GM19468 (cell line): ENCODE data around the gene ADAMTSL1.

Experiments used
- ATAC-seq: cut with Tn5 transposase; IDR thresholded peaks from one replicate; pipeline ENCODE4 v1.9.1; 2021; ENCODE audit warnings: mild to moderate bottlenecking, moderate library complexity, moderate number of reproducible peaks; ENCODE audit not compliant: unreplicated experiment; ENCODE audit errors: extremely low read depth

The ADAMTSL1 gene

DNA sequence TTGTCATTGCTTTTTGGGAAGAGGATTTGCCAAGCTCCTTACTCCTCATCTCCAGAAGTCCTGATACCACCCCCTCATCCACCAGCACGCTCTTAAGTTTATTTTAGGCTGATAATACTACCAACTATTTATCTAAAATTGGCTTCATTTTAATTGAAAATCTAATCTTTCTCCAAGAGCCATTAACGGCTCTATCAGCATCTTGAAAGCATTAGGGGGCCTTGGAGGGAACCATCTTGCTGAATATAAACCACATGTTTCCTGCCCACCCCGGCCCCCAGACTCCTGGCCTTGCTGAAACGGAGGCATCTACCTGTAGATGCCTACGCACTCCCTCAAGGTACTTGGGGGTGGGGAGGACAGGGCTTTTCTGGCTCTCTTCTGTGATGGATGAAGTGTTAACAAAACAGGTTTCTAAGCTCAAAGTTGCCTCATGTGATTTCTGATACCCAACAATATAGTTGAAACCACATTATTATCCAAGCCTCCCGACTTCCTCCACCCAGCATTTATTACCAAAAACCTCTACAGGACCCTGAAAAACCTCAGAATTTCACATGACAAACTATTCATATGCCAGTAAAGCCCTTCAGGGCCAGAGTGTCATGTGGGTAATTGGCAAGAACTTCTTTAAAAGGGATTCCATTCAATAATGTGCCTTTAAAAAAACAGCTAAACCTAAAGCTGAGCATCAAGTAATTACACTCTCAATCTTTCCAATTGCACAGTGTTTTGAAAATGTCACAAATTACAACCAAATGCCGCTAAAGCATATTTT lies 462.3 kb downstream of the ADAMTSL1 start:
- no peak for ATAC-seq

DNA sequence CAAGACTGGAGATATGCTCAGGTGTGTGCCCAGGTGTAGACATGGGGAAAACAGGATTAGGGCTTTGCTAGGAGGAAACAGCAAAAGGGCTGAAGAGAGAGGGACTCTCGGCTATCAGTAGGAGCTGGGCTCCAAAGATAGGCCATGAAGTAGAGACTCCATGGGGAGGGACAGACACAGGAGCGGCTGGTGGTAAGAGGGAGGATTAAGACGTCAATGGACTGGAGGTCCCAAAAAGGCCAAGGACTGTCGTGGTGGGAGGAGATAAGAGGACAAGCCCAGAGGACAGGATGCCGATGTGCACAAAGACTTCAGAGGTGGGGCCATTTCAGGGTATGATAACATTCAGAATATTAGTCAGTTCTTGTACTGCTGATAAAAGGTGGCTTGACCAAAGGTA lies 466.0 kb downstream of the ADAMTSL1 start:
- no peak for ATAC-seq

DNA sequence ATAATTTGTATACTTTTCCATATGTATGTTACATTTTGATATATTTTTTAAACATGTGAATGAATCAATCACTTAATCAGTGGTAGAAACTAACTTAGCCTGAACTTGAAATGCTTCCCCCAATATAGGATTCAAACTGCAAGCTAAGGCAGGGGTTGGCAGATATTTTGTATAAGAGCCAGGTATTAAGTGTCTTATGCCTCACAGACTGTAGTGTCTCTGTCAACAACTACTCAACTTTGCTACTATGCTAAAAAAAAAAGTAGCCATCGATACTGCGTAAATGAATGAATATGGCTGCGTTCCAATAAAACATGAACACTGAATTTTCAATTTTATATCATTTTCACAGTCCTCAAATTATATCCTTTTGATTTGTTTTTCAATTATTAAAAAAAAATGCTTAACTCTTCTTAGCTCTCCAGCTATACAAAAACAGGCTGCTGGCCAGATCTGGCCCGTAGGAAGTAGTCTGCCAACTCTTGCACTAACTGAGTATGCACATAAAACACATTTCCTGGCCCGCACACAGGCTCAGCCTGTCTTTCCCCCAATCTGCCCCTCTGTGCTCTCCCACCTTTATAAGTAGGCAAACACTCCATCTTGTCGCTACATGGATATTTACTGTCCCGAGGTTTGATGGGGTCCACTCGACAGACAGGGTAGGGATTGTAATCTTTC lies 467.2 kb downstream of the ADAMTSL1 start:
- ATAC-seq = no peak

DNA sequence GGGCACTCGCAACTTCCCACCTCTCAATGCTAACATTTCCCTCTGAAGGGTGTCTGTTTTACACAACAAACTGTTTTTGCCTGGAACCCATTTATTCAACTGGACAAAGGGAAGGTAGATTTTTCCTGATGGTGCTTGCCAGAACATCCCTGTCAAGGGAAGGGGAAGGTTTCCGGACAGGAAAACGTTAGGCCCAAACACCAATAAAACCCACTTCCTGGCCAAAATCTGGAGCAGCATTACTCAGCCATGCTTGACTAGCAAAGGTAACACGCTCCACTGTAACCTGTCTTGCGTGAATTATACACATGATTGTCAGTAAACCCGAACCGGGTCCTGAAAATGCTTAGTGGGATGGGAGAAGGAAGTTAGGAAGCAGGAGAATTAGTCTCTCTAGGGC lies 468.8 kb downstream of the ADAMTSL1 start:
- ATAC-seq = no peak

DNA sequence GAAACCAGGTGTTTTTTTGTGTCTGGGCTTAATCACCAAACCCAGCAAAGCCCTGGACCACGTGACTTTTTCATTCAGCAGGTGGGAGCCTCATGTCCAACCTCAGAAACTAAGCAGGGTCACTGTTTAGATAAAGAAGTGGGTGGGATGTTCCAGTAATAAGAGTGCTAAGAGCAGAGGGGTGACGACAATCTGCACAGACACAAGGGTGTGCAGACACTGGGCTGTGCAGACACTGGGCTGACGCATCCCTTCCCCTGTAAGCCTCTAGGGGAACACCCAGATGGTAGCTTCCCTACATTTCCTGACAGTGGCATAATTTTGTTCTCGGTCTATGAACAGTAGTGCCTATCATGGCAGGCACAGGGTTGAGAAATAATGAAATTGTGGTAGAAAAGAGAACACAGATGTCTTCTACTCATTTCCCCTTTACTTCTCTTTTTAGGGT lies 474.0 kb downstream of the ADAMTSL1 start:
- ATAC-seq = no peak

DNA sequence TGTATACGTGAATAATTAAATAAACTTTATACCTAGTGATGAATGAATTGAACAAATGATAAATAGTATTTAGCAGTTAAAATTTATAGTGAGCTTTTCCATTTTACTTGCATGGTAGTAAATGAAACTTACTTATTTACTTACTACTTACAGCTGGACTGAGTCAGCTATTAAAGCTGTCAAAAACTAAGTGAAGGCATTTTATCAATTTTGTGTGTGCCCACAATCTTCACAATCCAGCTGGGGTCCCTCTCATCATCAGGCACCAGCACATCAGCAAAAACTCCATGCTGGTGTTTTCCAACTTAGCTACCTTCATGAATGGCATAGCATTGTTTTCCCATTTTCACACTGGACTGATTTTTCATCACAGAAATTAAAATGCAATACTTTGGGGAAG lies 478.0 kb downstream of the ADAMTSL1 start:
- ATAC-seq = no peak

- no peak for ATAC-seq
Observed at GRCh38 chr9:18955626-18956025, 481.7 kb downstream of the ADAMTSL1 start.
